Upper lobe of left lung (tissue), 6 donors: ENCODE results near the gene VPS26B. TPM values are rescaled to one million over a fixed set of nuclear protein-coding genes. Genes with fewer than 3 reads are reported as not detected.
A peak's percentile ranks its signal among the peaks of the same experiment; 100 is the strongest.

ENCODE experiments used
- ATAC-seq, 2 donors: fragments of 200-7000 bp; cut with Tn5 transposase; one replicate each; pipeline ENCODE4 v1.9.1; 2022; ENCODE audit warnings: mild to moderate bottlenecking in 2 of 2, moderate library complexity in 2 of 2; ENCODE audit not compliant: low FRiP score in 2 of 2
- DNase-seq, 2 donors: peaks; one replicate each; pipeline ENCODE4 v3.0.0-alpha.2; 2019 to 2020
- H3K27ac ChIP-seq, 4 donors: fragments of 200-600 bp; sonication (generic); one replicate each; pipeline ENCODE4 v1.5.1; 2016 to 2019
- H3K27me3 ChIP-seq, 4 donors: fragments of 200-600 bp; sonication (generic); one replicate each; pipeline ENCODE4 v1.5.1; 2017 to 2019
- H3K36me3 ChIP-seq, 4 donors: fragments of 200-600 bp; sonication (generic); one replicate each; pipeline ENCODE4 v1.5.1; 2016 to 2019
- H3K4me1 ChIP-seq, 4 donors: fragments of 200-600 bp; sonication (generic); one replicate each; pipeline ENCODE4 v1.5.1; 2018 to 2019
- H3K4me3 ChIP-seq, 4 donors: fragments of 200-600 bp; sonication (generic); one replicate each; pipeline ENCODE4 v1.5.1; 2017 to 2019; ENCODE audit warnings: mild to moderate bottlenecking in 2 of 4, moderate library complexity in 1 of 4
- H3K9me3 ChIP-seq, 4 donors: fragments of 200-600 bp; sonication (generic); one replicate each; pipeline ENCODE4 v1.5.1; 2018 to 2019
- EP300 ChIP-seq, 4 donors: sonication (generic); formaldehyde crosslinking; IDR thresholded peaks; one replicate each; pipeline ENCODE4 v1.5.1; 2017; ENCODE audit warnings: antibody characterized with exemption in 4 of 4, control low read depth in 2 of 4
- POLR2A ChIP-seq, 4 donors: fragments of 450-650 bp; IDR thresholded peaks; one replicate each; pipeline ENCODE4 v1.5.1; 2016 to 2017; ENCODE audit warnings: antibody characterized with exemption in 4 of 4, mild to moderate bottlenecking in 2 of 4
- POLR2AphosphoS5 ChIP-seq, 2 donors: sonication (generic); formaldehyde crosslinking; IDR thresholded peaks; one replicate each; pipeline ENCODE4 v1.5.1; 2017; ENCODE audit warnings: antibody characterized with exemption in 2 of 2
- WGBS, 2 donors: methylation state at CpG; one replicate each; pipeline ENCODE4 v1.1.5; 2017 to 2018; 5-methylcytosine and 5-hydroxymethylcytosine counted together
- total RNA-seq, 6 donors: library from RNA; depleted of rRNA in 4 of 6; stranded (reverse); fragments of >200 nt in 4 of 6; gene quantifications; one replicate each; pipeline versions ENCODE4 v1.1.0 to v1.2.1, GENCODE V29; 2016 to 2021
- TF ChIP-seq, protein P1 (sequence below), 6 experiments: fragments of 450-650 bp in 4 of 6; fragments of 200-600 bp in 2 of 6; sonication (generic) in 2 of 6; IDR thresholded peaks; one replicate each; pipeline ENCODE4 v1.5.1; 2016 to 2019; ENCODE audit warnings: antibody characterized with exemption in 6 of 6
- donor health status: DM: no; HTN: no; CAD: no; lungs with moderate emphysema.
- donor health status: DM: no; HTN: yes; CAD: no; lungs with severe emphysema.

Gene VPS26B
- total RNA-seq, 6 donors from 2014 or later = 27.2 to 42.6 (median 35.8) TPM

DNA sequence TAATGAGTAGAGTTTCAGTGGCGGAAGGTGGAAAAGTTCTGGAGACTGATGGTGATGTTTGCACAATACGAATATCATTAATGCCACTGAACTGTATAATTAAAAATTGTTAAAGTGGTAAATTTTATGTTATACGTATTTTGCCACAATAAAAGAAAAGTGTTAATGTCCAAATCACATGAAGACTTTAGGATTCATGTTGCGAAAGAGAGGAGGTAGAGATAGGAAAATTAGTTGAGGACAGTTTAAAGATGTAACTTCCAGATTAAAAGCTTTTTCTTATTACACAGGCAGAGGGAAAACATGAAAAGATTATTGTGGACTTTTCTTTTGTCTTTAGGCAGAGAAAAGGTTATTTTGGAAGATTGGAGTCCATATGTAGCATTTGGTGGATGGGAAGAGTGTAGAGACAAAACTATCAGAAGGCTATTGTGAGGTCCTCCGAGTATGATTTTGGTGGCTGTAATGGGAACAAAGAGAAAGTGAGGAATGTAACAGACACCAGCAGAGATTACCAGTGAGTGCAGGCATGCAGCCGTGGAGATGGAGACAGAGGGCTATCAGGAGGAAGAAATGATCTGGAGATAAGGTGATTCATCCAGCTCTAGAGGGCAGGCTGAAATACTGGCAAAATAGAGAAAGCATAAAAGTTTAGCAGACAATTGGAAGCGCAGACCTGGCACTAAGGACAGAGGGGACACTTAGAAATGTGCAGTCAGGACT, 12.5 kb downstream of the VPS26B start:
- Histone ChIP-seq H3K4me1 (peaks cover 0 to 7% (median 5%) of the 10 kb centered on the region in 4 donors), H3K27ac (no peak overlapping the region), H3K9me3 (no peaks in the 10 kb centered on the region), H3K4me3 (no peak overlapping the region), H3K36me3 (peaks cover 0 to 66% (median 30%) of the 10 kb centered on the region in 4 donors), H3K27me3 (no peaks in the 10 kb centered on the region)
- ATAC-seq (no peak), DNase-seq (no peak)
- TF ChIP-seq, protein P1, sequence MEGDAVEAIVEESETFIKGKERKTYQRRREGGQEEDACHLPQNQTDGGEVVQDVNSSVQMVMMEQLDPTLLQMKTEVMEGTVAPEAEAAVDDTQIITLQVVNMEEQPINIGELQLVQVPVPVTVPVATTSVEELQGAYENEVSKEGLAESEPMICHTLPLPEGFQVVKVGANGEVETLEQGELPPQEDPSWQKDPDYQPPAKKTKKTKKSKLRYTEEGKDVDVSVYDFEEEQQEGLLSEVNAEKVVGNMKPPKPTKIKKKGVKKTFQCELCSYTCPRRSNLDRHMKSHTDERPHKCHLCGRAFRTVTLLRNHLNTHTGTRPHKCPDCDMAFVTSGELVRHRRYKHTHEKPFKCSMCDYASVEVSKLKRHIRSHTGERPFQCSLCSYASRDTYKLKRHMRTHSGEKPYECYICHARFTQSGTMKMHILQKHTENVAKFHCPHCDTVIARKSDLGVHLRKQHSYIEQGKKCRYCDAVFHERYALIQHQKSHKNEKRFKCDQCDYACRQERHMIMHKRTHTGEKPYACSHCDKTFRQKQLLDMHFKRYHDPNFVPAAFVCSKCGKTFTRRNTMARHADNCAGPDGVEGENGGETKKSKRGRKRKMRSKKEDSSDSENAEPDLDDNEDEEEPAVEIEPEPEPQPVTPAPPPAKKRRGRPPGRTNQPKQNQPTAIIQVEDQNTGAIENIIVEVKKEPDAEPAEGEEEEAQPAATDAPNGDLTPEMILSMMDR (IDR thresholded peaks at IDR 0.05) = no peak
- TF ChIP-seq POLR2AphosphoS5 (IDR thresholded peaks at IDR 0.05) (no peak), POLR2A (IDR thresholded peaks at IDR 0.05) (no peak), EP300 (IDR thresholded peaks at IDR 0.05) (no peak)
- 86% methylated on average over 7 of the region's 7 CpGs for WGBS, 2 donors

DNA sequence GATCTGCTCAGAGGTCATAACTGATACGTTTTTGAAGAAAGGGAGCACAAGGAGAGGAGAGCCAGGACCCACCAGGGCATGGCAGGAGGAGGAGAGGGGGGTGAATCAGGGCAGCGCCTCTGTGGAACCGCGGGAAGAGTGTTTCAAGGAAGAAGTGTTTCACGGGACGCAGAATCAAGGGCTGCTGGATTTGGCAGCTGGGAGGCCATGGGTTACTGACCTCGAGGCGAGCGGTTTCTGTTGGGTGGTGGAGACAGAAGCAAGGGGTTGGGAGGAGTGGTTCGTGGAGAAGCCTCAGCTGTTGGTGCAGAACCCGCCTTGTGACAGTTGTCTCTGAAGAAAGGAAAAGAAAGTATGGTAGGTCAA, 13.1 kb downstream of the VPS26B start:
- no peak overlapping the region for H3K27ac ChIP-seq

GRCh38 chr11:134238956-134239355, 14.5 kb downstream of the VPS26B start:
- Histone ChIP-seq H3K36me3 (peaks cover 0 to 86% (median 39%) of the 10 kb centered on the region in 4 donors), H3K27ac (no peak overlapping the region), H3K4me3 (no peak overlapping the region), H3K4me1 (no peaks in the 10 kb centered on the region), H3K9me3 (no peaks in the 10 kb centered on the region), H3K27me3 (no peaks in the 10 kb centered on the region)
- TF ChIP-seq EP300 (IDR thresholded peaks at IDR 0.05) (no peak), POLR2A (IDR thresholded peaks at IDR 0.05) (no peak), POLR2AphosphoS5 (IDR thresholded peaks at IDR 0.05) (no peak)
- TF ChIP-seq, protein P1 (IDR thresholded peaks at IDR 0.05) = no peak
- ATAC-seq = no peak
- WGBS, 2 donors = 94 to 99% methylated on average over 5 of the region's 5 CpGs
- DNase-seq = no peak

More for the DNA sequence above, 13.1 kb downstream of the VPS26B start:
- H3K9me3 ChIP-seq = no peaks in the 10 kb centered on the region
- H3K27me3 ChIP-seq = no peaks in the 10 kb centered on the region
- DNase-seq (no peak), ATAC-seq (no peak)
- TF ChIP-seq POLR2AphosphoS5 (IDR thresholded peaks at IDR 0.05) (peak in 1 of 2 donors; percentile 36), POLR2A (IDR thresholded peaks at IDR 0.05) (no peak)
- H3K36me3 ChIP-seq = peaks cover 0 to 72% (median 31%) of the 10 kb centered on the region in 4 donors
- peaks cover 0 to 3% (median under 1%) of the 10 kb centered on the region in 4 donors for H3K4me1 ChIP-seq
- H3K4me3 ChIP-seq = no peak overlapping the region
- WGBS, 2 donors = 76 to 83% methylated on average over 11 of the region's 11 CpGs

DNA sequence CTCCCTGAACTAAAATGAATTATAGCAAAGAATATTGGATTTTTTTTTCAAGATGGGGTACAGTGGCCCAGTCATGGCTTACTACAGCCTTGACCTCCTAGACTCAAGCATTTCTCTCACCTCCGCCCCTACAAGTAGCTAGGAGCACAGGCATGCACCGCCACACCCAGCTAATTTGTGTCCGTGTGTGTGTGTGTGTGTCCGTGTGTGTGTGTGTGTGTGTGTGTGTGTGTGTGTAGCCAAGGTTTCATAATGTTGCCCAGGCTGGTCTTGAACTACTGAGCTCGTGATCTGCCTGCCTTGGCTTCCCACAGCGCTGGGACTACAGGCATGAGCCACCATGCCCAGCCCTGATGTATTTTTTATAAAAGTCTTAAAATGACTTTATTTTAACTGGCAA, 16.1 kb downstream of the VPS26B start:
- H3K36me3 ChIP-seq = peaks cover 4 to 96% (median 49%) of the 10 kb centered on the region in 4 donors
- H3K4me3 ChIP-seq = no peak overlapping the region
- H3K27ac ChIP-seq = no peak overlapping the region
- ATAC-seq = no peak
- TF ChIP-seq, protein P1 (IDR thresholded peaks at IDR 0.05) = no peak
- TF ChIP-seq POLR2AphosphoS5 (IDR thresholded peaks at IDR 0.05) = no peak
- TF ChIP-seq POLR2A (IDR thresholded peaks at IDR 0.05) = no peak
- TF ChIP-seq EP300 (IDR thresholded peaks at IDR 0.05) = no peak
- no peaks in the 10 kb centered on the region for H3K9me3 ChIP-seq
- no peak for DNase-seq
- 71 to 75% methylated on average over 6 of the region's 6 CpGs for WGBS, 2 donors
- no peaks in the 10 kb centered on the region for H3K4me1 ChIP-seq
- H3K27me3 ChIP-seq = no peaks in the 10 kb centered on the region

DNA sequence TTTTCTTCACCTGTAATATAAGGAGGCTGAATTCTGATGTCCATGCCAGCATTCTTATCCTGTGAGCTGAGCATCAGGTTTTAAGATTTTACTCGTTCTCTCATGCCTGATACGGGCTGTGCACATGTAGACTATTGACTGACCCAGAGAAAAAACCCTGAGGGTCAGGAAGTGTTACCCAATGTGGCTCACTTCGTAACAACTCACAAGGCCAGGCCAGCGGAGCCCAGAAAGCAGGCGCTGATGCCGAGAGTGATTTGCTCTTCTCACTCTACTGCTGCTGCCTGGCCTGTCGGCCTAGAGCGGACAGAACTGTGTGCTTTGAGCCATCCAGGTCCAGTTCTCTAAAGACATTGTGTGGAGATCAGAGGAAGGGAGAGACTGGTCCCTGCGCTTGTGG, 17.9 kb downstream of the VPS26B start:
- H3K9me3 ChIP-seq = no peaks in the 10 kb centered on the region
- no peaks in the 10 kb centered on the region for H3K4me1 ChIP-seq
- ATAC-seq = no peak
- no peak overlapping the region for H3K27ac ChIP-seq
- H3K27me3 ChIP-seq = no peaks in the 10 kb centered on the region
- H3K4me3 ChIP-seq = no peak overlapping the region
- WGBS, 2 donors = 87 to 93% methylated on average over 9 of the region's 9 CpGs
- peaks cover 4 to 98% (median 61%) of the 10 kb centered on the region in 4 donors for H3K36me3 ChIP-seq
- TF ChIP-seq POLR2A (IDR thresholded peaks at IDR 0.05) (no peak), POLR2AphosphoS5 (IDR thresholded peaks at IDR 0.05) (no peak), EP300 (IDR thresholded peaks at IDR 0.05) (no peak)
- TF ChIP-seq, protein P1 (IDR thresholded peaks at IDR 0.05) = no peak
- no peak for DNase-seq
